Neural cell (in vitro differentiated cells): ENCODE results near the gene TAPBPL. TPM values are rescaled to one million over a fixed set of nuclear protein-coding genes. Genes with fewer than 3 reads are reported as not detected.

ENCODE experiments used
- H2AFZ ChIP-seq: fragments of 200-600, 300-800 bp; sonication (generic), shearing (Covaris generic); 2 replicates; pipeline ENCODE4 v1.6.0; 2014; ENCODE audit warnings: low read depth, mild to moderate bottlenecking, antibody characterized with exemption, low read length, moderate library complexity
- H3F3A ChIP-seq: fragments of 200-600 bp; shearing (Covaris generic); 2 replicates; pipeline ENCODE4 v1.6.1; 2016; ENCODE audit warnings: mild to moderate bottlenecking, moderate library complexity, mixed read lengths, antibody characterized with exemption, low read length; ENCODE audit not compliant: insufficient read depth, poor library complexity, severe bottlenecking
- H3K27ac ChIP-seq: fragments of 200-600, 300-800 bp; sonication (generic), shearing (Covaris generic); 2 replicates; pipeline ENCODE4 v1.5.1; 2014; ENCODE audit warnings: mild to moderate bottlenecking, low read length, moderate library complexity
- H3K27me3 ChIP-seq: fragments of 300-800, 200-600 bp; sonication (generic), shearing (Covaris generic); 2 replicates; pipeline ENCODE4 v1.6.0; 2014; ENCODE audit warnings: mild to moderate bottlenecking, low read depth, low read length, moderate library complexity; ENCODE audit not compliant: insufficient read depth
- H3K36me3 ChIP-seq: fragments of 300-800, 200-600 bp; sonication (generic), shearing (Covaris generic); 2 replicates; pipeline ENCODE4 v1.5.1; 2014; ENCODE audit warnings: mild to moderate bottlenecking, antibody characterized with exemption, low read length, moderate library complexity; ENCODE audit not compliant: insufficient read depth
- H3K4me2 ChIP-seq: fragments of 300-800, 200-600 bp; sonication (generic), shearing (Covaris generic); 2 replicates; pipeline ENCODE4 v1.6.0; 2014; ENCODE audit warnings: mild to moderate bottlenecking, low read length
- H3K4me3 ChIP-seq: fragments of 300-800, 200-600 bp; sonication (generic), shearing (Covaris generic); 2 replicates; pipeline ENCODE4 v1.5.1; 2014; ENCODE audit warnings: mild to moderate bottlenecking, low read length, moderate library complexity
- H3K79me2 ChIP-seq: fragments of 200-600 bp; shearing (Covaris generic); replicated peaks from 2 replicates; pipeline ENCODE4 v1.6.0; 2014; ENCODE audit warnings: mild to moderate bottlenecking, low read length, moderate library complexity; ENCODE audit not compliant: insufficient read depth
- H3K9ac ChIP-seq: fragments of 300-800, 200-600 bp; sonication (generic), shearing (Covaris generic); 2 replicates; pipeline ENCODE4 v1.6.1; 2016; ENCODE audit warnings: mild to moderate bottlenecking, low read length, mixed read lengths
- H3K9me2 ChIP-seq: fragments of 200-600 bp; shearing (Covaris generic); 2 replicates; pipeline ENCODE4 v1.6.1; 2016; ENCODE audit warnings: mild to moderate bottlenecking, low read length, mixed read lengths; ENCODE audit not compliant: insufficient read depth
- H3K9me3 ChIP-seq: fragments of 200-600, 300-800 bp; sonication (generic), shearing (Covaris generic); 2 replicates; pipeline ENCODE4 v1.6.1; 2016; ENCODE audit warnings: mild to moderate bottlenecking, mixed run types, low read length, moderate library complexity, mixed read lengths
- H4K20me1 ChIP-seq: fragments of 200-600 bp; shearing (Covaris generic); 2 replicates; pipeline ENCODE4 v1.6.1; 2016; ENCODE audit warnings: mild to moderate bottlenecking, mixed run types; ENCODE audit not compliant: insufficient read depth
- CTCF ChIP-seq: fragments of 450-650 bp; IDR thresholded peaks from 2 replicates; pipeline ENCODE4 v1.5.1; 2014; ENCODE audit warnings: antibody characterized with exemption, mild to moderate bottlenecking, moderate library complexity; ENCODE audit not compliant: poor library complexity, severe bottlenecking
- EP300 ChIP-seq: fragments of 450-650 bp; conservative IDR thresholded peaks from 2 replicates; pipeline ENCODE4 v1.6.1; 2014; ENCODE audit warnings: antibody characterized with exemption, mild to moderate bottlenecking, moderate library complexity; ENCODE audit not compliant: poor library complexity, severe bottlenecking
- EZH2 ChIP-seq: fragments of 200-600, 300-800 bp; shearing (Covaris generic), sonication (generic); IDR thresholded peaks from 2 replicates; pipeline ENCODE4 v1.6.1; 2014; ENCODE audit warnings: antibody characterized with exemption, low read length, borderline replicate concordance, mild to moderate bottlenecking; ENCODE audit not compliant: insufficient read depth, poor library complexity, severe bottlenecking
- MXI1 ChIP-seq: fragments of 450-650 bp; conservative IDR thresholded peaks from 2 replicates; pipeline ENCODE4 v1.6.1; 2014; ENCODE audit warnings: antibody characterized with exemption, mild to moderate bottlenecking; ENCODE audit not compliant: poor library complexity, severe bottlenecking
- POLR2AphosphoS5 ChIP-seq: IDR thresholded peaks from 2 replicates; pipeline ENCODE4 v1.6.1; 2012
- RAD21 ChIP-seq: fragments of 450-650 bp; conservative IDR thresholded peaks from 2 replicates; pipeline ENCODE4 v1.6.1; 2014; ENCODE audit warnings: antibody characterized with exemption, mild to moderate bottlenecking, moderate library complexity
- REST ChIP-seq: IDR thresholded peaks from 2 replicates; pipeline ENCODE4 v1.6.1; 2012; ENCODE audit warnings: borderline replicate concordance
- SMC3 ChIP-seq: fragments of 450-650 bp; conservative IDR thresholded peaks from 2 replicates; pipeline ENCODE4 v1.6.1; 2014; ENCODE audit warnings: antibody characterized with exemption, mild to moderate bottlenecking, moderate library complexity; ENCODE audit not compliant: poor library complexity
- TAF1 ChIP-seq: IDR thresholded peaks from 2 replicates; pipeline ENCODE4 v1.6.1; 2012; ENCODE audit warnings: low read depth
- polyA plus RNA-seq: library from polyadenylated mRNA; depleted of rRNA; stranded (reverse); fragments of >200 nt; gene quantifications from 2 replicates; pipeline ENCODE4 v1.2.3, GENCODE V29; 2014

The TAPBPL gene
- polyA plus RNA-seq, 1 donor from 2014 or later, result not detected

GRCh38 chr12:6478416-6478815, 26.6 kb downstream of the TAPBPL start:
- Histone ChIP-seq H3K4me3 (no peak overlapping the region), H2AFZ (no peak overlapping the region), H3K79me2 (no peaks in the 10 kb centered on the region), H3K36me3 (no peaks in the 10 kb centered on the region), H3K9me2 (no peaks in the 10 kb centered on the region), H3K9ac (no peak overlapping the region), H3F3A (no peaks in the 10 kb centered on the region), H3K27me3 (no peaks in the 10 kb centered on the region), H4K20me1 (no peaks in the 10 kb centered on the region), H3K4me2 (no peak overlapping the region), H3K9me3 (no peaks in the 10 kb centered on the region), H3K27ac (no peak overlapping the region)
- TF ChIP-seq RAD21 (no peak), CTCF (no peak)

GRCh38 chr12:6488240-6488639, 36.4 kb downstream of the TAPBPL start:
- Histone ChIP-seq H3K9me3 (no peaks in the 10 kb centered on the region), H3K79me2 (peaks cover 11% of the 10 kb centered on the region), H4K20me1 (no peaks in the 10 kb centered on the region), H3K9me2 (no peaks in the 10 kb centered on the region), H3K4me2 (no peak overlapping the region), H3K27ac (no peak overlapping the region), H3K4me3 (no peak overlapping the region), H3F3A (no peaks in the 10 kb centered on the region), H3K9ac (no peak overlapping the region), H3K36me3 (no peaks in the 10 kb centered on the region), H2AFZ (no peak overlapping the region), H3K27me3 (no peaks in the 10 kb centered on the region)
- TF ChIP-seq MXI1, result no peak
- no peak for TF ChIP-seq RAD21
- TF ChIP-seq REST, result no peak
- no peak for TF ChIP-seq POLR2AphosphoS5
- no peak for TF ChIP-seq SMC3
- no peak for TF ChIP-seq EP300

GRCh38 chr12:6489449-6489848, 37.6 kb downstream of the TAPBPL start:
- Histone ChIP-seq H3K9me2 (no peaks in the 10 kb centered on the region), H3K9me3 (no peaks in the 10 kb centered on the region), H3K4me3 (no peak overlapping the region), H3K27ac (no peak overlapping the region), H3K27me3 (no peaks in the 10 kb centered on the region), H2AFZ (no peak overlapping the region), H3K9ac (no peak overlapping the region), H3K4me2 (no peak overlapping the region), H4K20me1 (no peaks in the 10 kb centered on the region), H3K36me3 (no peaks in the 10 kb centered on the region), H3F3A (no peaks in the 10 kb centered on the region), H3K79me2 (peaks cover 11% of the 10 kb centered on the region)
- TF ChIP-seq TAF1, result no peak
- TF ChIP-seq SMC3, result no peak
- TF ChIP-seq CTCF, result no peak
- TF ChIP-seq RAD21, result no peak
- no peak for TF ChIP-seq REST
- no peak for TF ChIP-seq MXI1
- no peak for TF ChIP-seq POLR2AphosphoS5
- no peak for TF ChIP-seq EZH2
- TF ChIP-seq EP300, result no peak
